SK-N-SH (cell line): Measurements from ENCODE around the gene TEX19.

ENCODE experiments used
- CTCF ChIP-seq: fragments of 200-600 bp; sonication (generic); IDR thresholded peaks from 2 replicates; pipeline ENCODE4 v1.6.1; 2017; ENCODE audit warnings: antibody characterized with exemption, mild to moderate bottlenecking, moderate library complexity
- EZH2phosphoT487 ChIP-seq: fragments of 200-600 bp; sonication (generic); IDR thresholded peaks from 2 replicates; pipeline ENCODE4 v1.6.1; 2017; ENCODE audit warnings: low read depth, mixed run types, mild to moderate bottlenecking, antibody characterized with exemption, moderate library complexity, borderline replicate concordance
- JUND ChIP-seq: IDR thresholded peaks from 2 replicates; pipeline ENCODE4 v1.4.0; 2012
- MXI1 ChIP-seq: IDR thresholded peaks from 2 replicates; pipeline ENCODE4 v1.6.1; 2012; ENCODE audit warnings: mild to moderate bottlenecking, low read depth, low read length, improper control_type of control experiment
- POLR2AphosphoS5 ChIP-seq: IDR thresholded peaks from 2 replicates; pipeline ENCODE4 v1.6.1; 2012; ENCODE audit warnings: low read depth, low read length
- RCOR1 ChIP-seq: fragments of 150-350 bp; IDR thresholded peaks from 2 replicates; pipeline ENCODE4 v1.6.1; 2017; ENCODE audit warnings: antibody characterized with exemption, low read length
- RXRA ChIP-seq: IDR thresholded peaks from 2 replicates; pipeline ENCODE4 v1.4.0; 2012; ENCODE audit warnings: low read depth, mild to moderate bottlenecking, borderline replicate concordance

GRCh38 chr17:82343560-82343959 lies 15.5 kb upstream of the TEX19 start:
- no peak for TF ChIP-seq EZH2phosphoT487
- no peak for TF ChIP-seq MXI1
- TF ChIP-seq CTCF, result no peak
- TF ChIP-seq JUND, result no peak
- TF ChIP-seq POLR2AphosphoS5, result no peak
- TF ChIP-seq RCOR1, result no peak
- TF ChIP-seq RXRA, result no peak
